H9 (cell line): Measurements from ENCODE around the gene RTL9. TPM values are rescaled to one million over a fixed set of nuclear protein-coding genes. Genes with fewer than 3 reads are reported as not detected.

Experiments
- DNase-seq: peaks from one replicate; pipeline ENCODE4 v3.0.0-alpha.2; 2017
- H2AFZ ChIP-seq: one replicate; pipeline ENCODE4 v1.6.1; 2013; ENCODE audit warnings: mild to moderate bottlenecking, low read length, control low read depth, moderate library complexity
- H2AK5ac ChIP-seq: 2 replicates; pipeline ENCODE4 v1.6.1; 2013; ENCODE audit warnings: low read length, control low read depth, mixed read lengths; ENCODE audit not compliant: insufficient read length
- H2BK120ac ChIP-seq: one replicate; pipeline ENCODE4 v1.6.1; 2013; ENCODE audit warnings: low read depth, mild to moderate bottlenecking, low read length, control low read depth, inconsistent platforms; ENCODE audit not compliant: poor library complexity, severe bottlenecking
- H2BK12ac ChIP-seq: 2 replicates; pipeline ENCODE4 v1.6.1; 2013; ENCODE audit warnings: low read length, control low read depth, mixed read lengths, low read depth; ENCODE audit not compliant: insufficient read length
- H2BK15ac ChIP-seq: 2 replicates; pipeline ENCODE4 v1.6.1; 2013; ENCODE audit warnings: low read depth, low read length, control low read depth
- H2BK20ac ChIP-seq: one replicate; pipeline ENCODE4 v1.6.1; 2013; ENCODE audit warnings: low read depth, mild to moderate bottlenecking, low read length, control low read depth, inconsistent platforms; ENCODE audit not compliant: poor library complexity, severe bottlenecking
- H2BK5ac ChIP-seq: 2 replicates; pipeline ENCODE4 v1.6.1; 2013; ENCODE audit warnings: low read length, control low read depth, mixed read lengths; ENCODE audit not compliant: insufficient read length
- H3K14ac ChIP-seq: 2 replicates; pipeline ENCODE4 v1.6.1; 2013; ENCODE audit warnings: low read length, control low read depth; ENCODE audit not compliant: insufficient read depth
- H3K18ac ChIP-seq: 2 replicates; pipeline ENCODE4 v1.6.1; 2013; ENCODE audit warnings: low read depth, mild to moderate bottlenecking, mixed read lengths, low read length, control low read depth; ENCODE audit not compliant: insufficient read length
- H3K23ac ChIP-seq: 2 replicates; pipeline ENCODE4 v1.6.1; 2013; ENCODE audit warnings: low read length, control low read depth, mixed read lengths, low read depth; ENCODE audit not compliant: insufficient read length
- H3K23me2 ChIP-seq: 2 replicates; pipeline ENCODE4 v1.6.1; 2013; ENCODE audit warnings: low read depth, mild to moderate bottlenecking, mixed read lengths, low read length, control low read depth; ENCODE audit not compliant: insufficient read length, poor library complexity, severe bottlenecking
- H3K27ac ChIP-seq: 2 replicates; pipeline ENCODE4 v1.5.1; 2013; ENCODE audit warnings: low read length, control low read depth, mixed read lengths, low read depth; ENCODE audit not compliant: insufficient read length
- H3K27me3 ChIP-seq: 2 replicates; pipeline ENCODE4 v1.6.1; 2013; ENCODE audit warnings: low read length, control low read depth, inconsistent platforms; ENCODE audit not compliant: insufficient read depth
- H3K4ac ChIP-seq: 2 replicates; pipeline ENCODE4 v1.6.1; 2013; ENCODE audit warnings: low read depth, mild to moderate bottlenecking, control low read depth, inconsistent platforms, low read length, moderate library complexity
- H3K4me1 ChIP-seq: 2 replicates; pipeline ENCODE4 v1.6.1; 2013; ENCODE audit warnings: low read length, control low read depth, inconsistent platforms; ENCODE audit not compliant: insufficient read depth
- H3K4me2 ChIP-seq: 2 replicates; pipeline ENCODE4 v1.6.1; 2013; ENCODE audit warnings: low read length, control low read depth, mixed read lengths; ENCODE audit not compliant: insufficient read length, insufficient read depth
- H3K56ac ChIP-seq: 2 replicates; pipeline ENCODE4 v1.6.1; 2013; ENCODE audit warnings: low read depth, mild to moderate bottlenecking, mixed read lengths, low read length, control low read depth; ENCODE audit not compliant: insufficient read length
- H3K79me1 ChIP-seq: 2 replicates; pipeline ENCODE4 v1.6.1; 2013; ENCODE audit warnings: low read depth, mild to moderate bottlenecking, moderate library complexity, low read length, control low read depth, inconsistent platforms; ENCODE audit not compliant: insufficient read depth, poor library complexity, severe bottlenecking
- H3K79me2 ChIP-seq: 2 replicates; pipeline ENCODE4 v1.6.1; 2013; ENCODE audit warnings: low read length, control low read depth, inconsistent platforms; ENCODE audit not compliant: insufficient read depth
- H3K9ac ChIP-seq: 2 replicates; pipeline ENCODE4 v1.6.1; 2013; ENCODE audit warnings: low read length, control low read depth, mixed read lengths; ENCODE audit not compliant: insufficient read length; ENCODE audit errors: extremely low read depth
- H3K9me3 ChIP-seq: one replicate; pipeline ENCODE4 v1.6.1; 2013; ENCODE audit warnings: low read depth, low read length, inconsistent platforms; ENCODE audit not compliant: control insufficient read depth
- H3T11ph ChIP-seq: one replicate; pipeline ENCODE4 v1.6.1; 2013; ENCODE audit warnings: mild to moderate bottlenecking, low read length, control low read depth, inconsistent platforms
- H4K20me1 ChIP-seq: one replicate; pipeline ENCODE4 v1.6.1; 2013; ENCODE audit not compliant: control insufficient read depth, insufficient read length, insufficient read depth
- H4K5ac ChIP-seq: 2 replicates; pipeline ENCODE4 v1.6.1; 2013; ENCODE audit warnings: low read depth, mild to moderate bottlenecking, mixed read lengths, low read length, control low read depth; ENCODE audit not compliant: insufficient read length
- H4K8ac ChIP-seq: replicated peaks from 2 replicates; pipeline ENCODE4 v1.6.1; 2013; ENCODE audit warnings: low read length, control low read depth, mixed read lengths, low read depth; ENCODE audit not compliant: insufficient read length
- H4K91ac ChIP-seq: 2 replicates; pipeline ENCODE4 v1.6.1; 2013; ENCODE audit warnings: low read depth, mild to moderate bottlenecking, moderate library complexity, mixed read lengths, low read length, control low read depth; ENCODE audit not compliant: insufficient read length
- H3K27ac Mint-ChIP-seq, 3 experiments: 2 replicates in 2 of 3; 3 replicates in 1 of 3; pipeline ENCODE4 v1.8.0; 2020 to 2021; ENCODE audit warnings: mixed read lengths in 3 of 3, mild to moderate bottlenecking in 1 of 3, moderate library complexity in 1 of 3
- H3K27me3 Mint-ChIP-seq: 2 replicates; pipeline ENCODE4 v1.8.0; 2021; ENCODE audit warnings: low read depth, mild to moderate bottlenecking, moderate library complexity, mixed read lengths
- H3K36me3 Mint-ChIP-seq, 3 experiments: 2 replicates in 2 of 3; 3 replicates in 1 of 3; pipeline ENCODE4 v1.8.0; 2020 to 2021; ENCODE audit warnings: low read depth in 3 of 3, mixed read lengths in 3 of 3; ENCODE audit not compliant: insufficient read depth in 1 of 3
- H3K4me1 Mint-ChIP-seq, 2 experiments: 2 replicates each; pipeline ENCODE4 v1.8.0; 2020; ENCODE audit warnings: mixed read lengths in 2 of 2
- H3K4me3 Mint-ChIP-seq, 2 experiments: 2 replicates in 1 of 2; 3 replicates in 1 of 2; pipeline ENCODE4 v1.8.0; 2020 to 2021; ENCODE audit warnings: mild to moderate bottlenecking in 2 of 2, mixed read lengths in 2 of 2, moderate library complexity in 1 of 2
- H3K9me3 Mint-ChIP-seq, 2 experiments: 2 replicates in 1 of 2; 3 replicates in 1 of 2; pipeline ENCODE4 v1.8.0; 2020; ENCODE audit warnings: mild to moderate bottlenecking in 2 of 2, mixed read lengths in 2 of 2, moderate library complexity in 1 of 2
- CTCF ChIP-seq: fragments of 200-600 bp; sonication (generic); conservative IDR thresholded peaks from 3 replicates; pipeline ENCODE4 v1.8.0; 2021; ENCODE audit warnings: antibody characterized with exemption, mild to moderate bottlenecking
- WGBS: extraction: QIAGEN DNeasy Blood & Tissue Kit; methylation state at CpG from one replicate; pipeline ENCODE4 v1.1.7; 2013; ENCODE audit warnings: missing lambda C conversion rate, low lambda C conversion rate, mixed read lengths; ENCODE audit not compliant: insufficient read length; ENCODE audit errors: extremely low coverage; 5-methylcytosine and 5-hydroxymethylcytosine counted together
- total RNA-seq: library from RNA; stranded (reverse); gene quantifications from 2 replicates; pipeline ENCODE4 v1.2.1, GENCODE V29; 2021

RTL9 gene
- total RNA-seq, 1 experiment from 2014 or later, result 0.13 TPM

GRCh38 chrX:110407910-110408545 lies 49.4 kb downstream of the RTL9 start:
- no peaks in the 10 kb centered on the region for H4K20me1 ChIP-seq
- H3T11ph ChIP-seq, result no peak overlapping the region
- Mint-ChIP-seq H3K4me1 (peaks cover 17 to 18% of the 10 kb centered on the region in 2 experiments), H3K4me3 (no peak overlapping the region), H3K9me3 (no peaks in the 10 kb centered on the region; a peak in 1 of 5 replicates), H3K36me3 (no peaks in the 10 kb centered on the region), H3K27ac (no peak overlapping the region; a peak in 1 of 7 replicates), H3K27me3 (no peaks in the 10 kb centered on the region; the same call in 1 of the 2 replicates)
- H2BK120ac ChIP-seq, result no peak overlapping the region
- H2AFZ ChIP-seq, result no peak overlapping the region
- H3K14ac ChIP-seq, result no peak overlapping the region
- H2BK20ac ChIP-seq, result no peak overlapping the region
- H3K9me3 ChIP-seq, result no peaks in the 10 kb centered on the region
- no peaks in the 10 kb centered on the region for H3K79me1 ChIP-seq
- no peak overlapping the region for H3K56ac ChIP-seq
- H3K4ac ChIP-seq, result no peak overlapping the region
- no CpG with 5 or more reads among the region's 5 CpGs for WGBS
- H2BK15ac ChIP-seq, result no peak overlapping the region
- H3K9ac ChIP-seq, result no peak overlapping the region
- no peak overlapping the region for H3K27ac ChIP-seq
- peak; percentile 91 for TF ChIP-seq CTCF
- H2BK12ac ChIP-seq, result no peak overlapping the region
- no peaks in the 10 kb centered on the region for H3K23me2 ChIP-seq
- no peak overlapping the region for H4K5ac ChIP-seq
- H3K23ac ChIP-seq, result no peak overlapping the region
- no peak overlapping the region for H3K18ac ChIP-seq
- no peaks in the 10 kb centered on the region for H3K27me3 ChIP-seq
- H4K91ac ChIP-seq, result no peak overlapping the region
- H4K8ac ChIP-seq, result no peak overlapping the region
- H2AK5ac ChIP-seq, result no peak overlapping the region
- 0 out of 2 replicates have a peak, but pooled peaks cover 4% of the 10 kb centered on the region for H3K4me1 ChIP-seq
- no peak overlapping the region for H2BK5ac ChIP-seq
- H3K79me2 ChIP-seq, result no peaks in the 10 kb centered on the region
- H3K4me2 ChIP-seq, result no peak overlapping the region
- DNase-seq, result peak; percentile 46

Other genes starting within 250 kb of the RTL9 start
- gene AMMECR1, start 40.8 kb upstream of the RTL9 start, total RNA-seq, result 27.9 and 28.5 TPM in 2 replicates